Liver (tissue), 9 donors: ENCODE measurements around the gene CDKL1. TPM values are rescaled to one million over a fixed set of nuclear protein-coding genes. Genes with fewer than 3 reads are reported as not detected.

Source experiments
- DNase-seq: peaks from one replicate; pipeline ENCODE4 v3.0.0-alpha.2; 2017; ENCODE audit warnings: low spot score
- H3K27ac ChIP-seq, 2 donors: one replicate each; pipeline ENCODE4 v1.7.0; 2013; ENCODE audit warnings: inconsistent platforms in 2 of 2, low read length in 2 of 2, control low read depth in 1 of 2, low read depth in 1 of 2, mild to moderate bottlenecking in 1 of 2
- H3K27me3 ChIP-seq, 4 donors: one replicate each; pipeline versions ENCODE4 v1.6.1 to v1.7.0; 2013; ENCODE audit warnings: low read length in 3 of 4, inconsistent platforms in 1 of 4, mild to moderate bottlenecking in 1 of 4, moderate library complexity in 1 of 4; ENCODE audit not compliant: control insufficient read depth in 4 of 4, insufficient read depth in 4 of 4
- H3K36me3 ChIP-seq, 4 donors: one replicate each; pipeline versions ENCODE4 v1.6.1 to v1.7.0; 2013; ENCODE audit warnings: low read length in 3 of 4, mild to moderate bottlenecking in 3 of 4, low read depth in 1 of 4, moderate library complexity in 1 of 4; ENCODE audit not compliant: control insufficient read depth in 4 of 4, insufficient read depth in 3 of 4
- H3K4me1 ChIP-seq, 4 donors: one replicate each; pipeline versions ENCODE4 v1.6.1 to v1.7.0; 2013; ENCODE audit warnings: low read length in 3 of 4, mild to moderate bottlenecking in 3 of 4, moderate library complexity in 1 of 4; ENCODE audit not compliant: control insufficient read depth in 4 of 4, insufficient read depth in 4 of 4
- H3K4me3 ChIP-seq, 3 donors: one replicate each; pipeline versions ENCODE4 v1.6.1 to v1.7.0; 2013; ENCODE audit warnings: low read length in 3 of 3, control low read depth in 1 of 3, low read depth in 1 of 3, mild to moderate bottlenecking in 1 of 3
- H3K9ac ChIP-seq, 2 donors: one replicate each; pipeline ENCODE4 v1.7.0; 2013; ENCODE audit warnings: low read length in 2 of 2, mild to moderate bottlenecking in 2 of 2, moderate library complexity in 2 of 2, control low read depth in 1 of 2, low read depth in 1 of 2
- H3K9me3 ChIP-seq, 4 donors: one replicate each; pipeline versions ENCODE4 v1.6.1 to v1.7.0; 2013; ENCODE audit warnings: low read length in 3 of 4; ENCODE audit not compliant: control insufficient read depth in 4 of 4
- ATF3 ChIP-seq: IDR thresholded peaks from 2 replicates; pipeline ENCODE4 v1.6.1; 2016; ENCODE audit warnings: antibody characterized with exemption
- CTCF ChIP-seq: fragments of 150-350 bp; IDR thresholded peaks from 2 replicates; pipeline ENCODE4 v1.5.1; 2017; ENCODE audit warnings: improper control_type of control experiment, low read depth, low read length; ENCODE audit not compliant: missing input control
- EGR1 ChIP-seq, 2 donors: IDR thresholded peaks; 2 replicates each; pipeline ENCODE4 v1.6.1; 2016 to 2018; ENCODE audit warnings: antibody characterized with exemption in 2 of 2, low read depth in 2 of 2
- FOXA1 ChIP-seq: IDR thresholded peaks from 2 replicates; pipeline ENCODE4 v1.6.1; 2016; ENCODE audit warnings: antibody characterized with exemption
- FOXA2 ChIP-seq: IDR thresholded peaks from 2 replicates; pipeline ENCODE4 v1.6.1; 2016; ENCODE audit warnings: antibody characterized with exemption
- GABPA ChIP-seq, 2 donors: IDR thresholded peaks in 1 of 2; conservative IDR thresholded peaks in 1 of 2; 2 replicates each; pipeline ENCODE4 v1.6.1; 2016; ENCODE audit warnings: antibody characterized with exemption in 2 of 2, mild to moderate bottlenecking in 1 of 2, moderate library complexity in 1 of 2
- HNF4A ChIP-seq, 2 donors: conservative IDR thresholded peaks; 2 replicates each; pipeline ENCODE4 v1.6.1; 2016; ENCODE audit warnings: antibody characterized with exemption in 2 of 2, mild to moderate bottlenecking in 2 of 2
- HNF4G ChIP-seq: IDR thresholded peaks from 2 replicates; pipeline ENCODE4 v1.6.1; 2016; ENCODE audit warnings: antibody characterized with exemption
- JUND ChIP-seq, 2 donors: IDR thresholded peaks; 2 replicates each; pipeline ENCODE4 v1.6.1; 2016; ENCODE audit warnings: antibody characterized with exemption in 2 of 2
- MAX ChIP-seq: IDR thresholded peaks from 2 replicates; pipeline ENCODE4 v1.6.1; 2016; ENCODE audit warnings: antibody characterized with exemption
- NR2F2 ChIP-seq: IDR thresholded peaks from 2 replicates; pipeline ENCODE4 v1.6.1; 2016; ENCODE audit warnings: antibody characterized with exemption
- REST ChIP-seq: IDR thresholded peaks from 2 replicates; pipeline ENCODE4 v1.6.1; 2016; ENCODE audit warnings: antibody characterized with exemption, mild to moderate bottlenecking
- RXRA ChIP-seq, 2 donors: IDR thresholded peaks; 2 replicates each; pipeline ENCODE4 v1.6.1; 2017 to 2018; ENCODE audit warnings: antibody characterized with exemption in 2 of 2, mild to moderate bottlenecking in 1 of 2
- SP1 ChIP-seq: IDR thresholded peaks from 2 replicates; pipeline ENCODE4 v1.6.1; 2018; ENCODE audit warnings: antibody characterized with exemption, mild to moderate bottlenecking
- TAF1 ChIP-seq: conservative IDR thresholded peaks from 2 replicates; pipeline ENCODE4 v1.6.1; 2016; ENCODE audit warnings: antibody characterized with exemption, mild to moderate bottlenecking
- YY1 ChIP-seq: IDR thresholded peaks from 2 replicates; pipeline ENCODE4 v1.6.1; 2016; ENCODE audit warnings: antibody characterized with exemption, mild to moderate bottlenecking
- ZBTB33 ChIP-seq: IDR thresholded peaks from 2 replicates; pipeline ENCODE4 v1.6.1; 2016; ENCODE audit warnings: antibody characterized with exemption
- WGBS: extraction: QIAGEN DNeasy Blood & Tissue Kit; methylation state at CpG from one replicate; pipeline ENCODE4 v1.1.7; 2013; 5-methylcytosine and 5-hydroxymethylcytosine counted together
- polyA plus RNA-seq, 2 donors: library from polyadenylated mRNA; stranded (reverse) in 1 of 2; unstranded in 1 of 2; fragments of 200-250 nt in 1 of 2; fragments of >200 nt in 1 of 2; fragmentation: Nextera tagmentation in 1 of 2; extraction: Ambion mirVana in 1 of 2; gene quantifications; one replicate each; pipeline versions ENCODE4 v1.2.1 to v1.2.3, GENCODE V29; 2013 to 2015
- total RNA-seq, 2 donors: library from RNA; depleted of rRNA; stranded (reverse); fragments of >200 nt; gene quantifications; one replicate each; pipeline ENCODE4 v1.2.3, GENCODE V29; 2014
- donor health status: healthy.
- donor health status: healthy.
- donor health status: healthy.
- donor health status: healthy.
- donor health status: healthy.

The CDKL1 gene
- total and polyA plus RNA-seq, 4 donors, result 1.1 to 6.8 (median 2.1) TPM

- Histone ChIP-seq H3K4me1 (peaks cover 0 to 10% (median 4%) of the 10 kb centered on the region in 4 donors), H3K4me3 (no peak overlapping the region), H3K27ac (no peak overlapping the region), H3K9ac (no peak overlapping the region), H3K27me3 (no peaks in the 10 kb centered on the region), H3K36me3 (no peaks in the 10 kb centered on the region), H3K9me3 (no peaks in the 10 kb centered on the region)
- 80% methylated on average over 4 of the region's 4 CpGs for WGBS
- DNase-seq, result no peak
- TF ChIP-seq JUND (IDR thresholded peaks at IDR 0.05), result no peak
- TF ChIP-seq TAF1, result no peak
- no peak for TF ChIP-seq ATF3
- no peak for TF ChIP-seq HNF4G
- TF ChIP-seq FOXA1, result no peak
- TF ChIP-seq HNF4A (conservative IDR thresholded peaks at IDR 0.05), result no peak
These were observed 51.7 kb downstream of the CDKL1 start for GRCh38 chr14:50344876-50345563.

- H3K4me3 ChIP-seq, result no peak overlapping the region
- no peak overlapping the region for H3K9ac ChIP-seq
- H3K9me3 ChIP-seq, result no peaks in the 10 kb centered on the region
- no peaks in the 10 kb centered on the region for H3K36me3 ChIP-seq
- H3K4me1 ChIP-seq, result peaks cover 0 to 10% (median 4%) of the 10 kb centered on the region in 4 donors
- WGBS, result 92% methylated on average over 7 of the region's 7 CpGs
- TF ChIP-seq MAX (no peak), EGR1 (IDR thresholded peaks at IDR 0.05; ENCODE audit: low read depth in 2 of 2) (no peak), ATF3 (no peak), YY1 (no peak), GABPA (IDR thresholded peaks at IDR 0.05 in 1 of 2, conservative IDR thresholded peaks at IDR 0.05 in 1 of 2) (no peak), HNF4G (no peak)
- H3K27ac ChIP-seq, result no peak overlapping the region
- peak; percentile 71 for DNase-seq
- no peaks in the 10 kb centered on the region for H3K27me3 ChIP-seq
These were observed 52.4 kb downstream of the CDKL1 start for GRCh38 chr14:50344116-50344775.

GRCh38 chr14:50343434-50343833 lies 53.2 kb downstream of the CDKL1 start:
- H3K9ac ChIP-seq, result no peak overlapping the region
- 89% methylated on average over 1 of the region's 1 CpG for WGBS
- H3K36me3 ChIP-seq, result no peaks in the 10 kb centered on the region
- no peaks in the 10 kb centered on the region for H3K9me3 ChIP-seq
- H3K27me3 ChIP-seq, result no peaks in the 10 kb centered on the region
- DNase-seq, result no peak
- TF ChIP-seq JUND (IDR thresholded peaks at IDR 0.05), result no peak
- TF ChIP-seq ATF3, result no peak
- TF ChIP-seq SP1, result no peak
- TF ChIP-seq CTCF, result no peak
- TF ChIP-seq MAX, result no peak
- no peak for TF ChIP-seq YY1
- no peak for TF ChIP-seq FOXA2
- TF ChIP-seq REST, result no peak
- TF ChIP-seq RXRA (IDR thresholded peaks at IDR 0.05), result no peak
- TF ChIP-seq EGR1 (IDR thresholded peaks at IDR 0.05; ENCODE audit: low read depth in 2 of 2), result no peak
- no peak for TF ChIP-seq NR2F2
- TF ChIP-seq TAF1, result no peak
- no peak for TF ChIP-seq FOXA1
- TF ChIP-seq ZBTB33, result no peak
- no peak overlapping the region for H3K27ac ChIP-seq
- H3K4me1 ChIP-seq, result peaks cover 0 to 10% (median 4%) of the 10 kb centered on the region in 4 donors
- H3K4me3 ChIP-seq, result no peak overlapping the region
